ENCODE measurements around the gene CRTC1.

The CRTC1 gene

GRCh38 chr19:18790566-18791314 lies 107.3 kb downstream of the CRTC1 start, which contains the start of gene COMP:
TSS of gene COMP (minus strand) at chr19:18791305. CDS start at chr19:18791269, 36 bp downstream.
- no peak for TF ChIP-seq CTCF (conservative IDR thresholded peaks at IDR 0.05)
- no peak within 1 kb of the TSS for H3K27ac ChIP-seq

GRCh38 chr19:18791315-18791678 lies 107.8 kb downstream of the CRTC1 start:
- H3K27ac ChIP-seq: no peak overlapping the region
- TF ChIP-seq CTCF (conservative IDR thresholded peaks at IDR 0.05): no peak

- H3K27ac ChIP-seq: no peak overlapping the region
- no peak for TF ChIP-seq CTCF (conservative IDR thresholded peaks at IDR 0.05)
These were observed 109.2 kb downstream of the CRTC1 start for GRCh38 chr19:18792661-18793060.

GRCh38 chr19:18793144-18794028 lies 109.9 kb downstream of the CRTC1 start:
- no peak overlapping the region for H3K27ac ChIP-seq
- TF ChIP-seq CTCF (conservative IDR thresholded peaks at IDR 0.05): no peak

GRCh38 chr19:18794029-18794313 lies 110.5 kb downstream of the CRTC1 start:
- H3K27ac ChIP-seq: no peak overlapping the region
- TF ChIP-seq CTCF (conservative IDR thresholded peaks at IDR 0.05): no peak

GRCh38 chr19:18794692-18795091 lies 111.2 kb downstream of the CRTC1 start:
- no peak for TF ChIP-seq CTCF (conservative IDR thresholded peaks at IDR 0.05)
- no peak overlapping the region for H3K27ac ChIP-seq

- TF ChIP-seq CTCF (conservative IDR thresholded peaks at IDR 0.05): no peak
- H3K27ac ChIP-seq: no peak overlapping the region
These were observed 112.1 kb downstream of the CRTC1 start for GRCh38 chr19:18795540-18795939.
